Measurements from ENCODE around the gene SLC16A9. TPM values are rescaled to one million over a fixed set of nuclear protein-coding genes. Genes with fewer than 3 reads are reported as not detected.
"Not testable (repeated sequence)": the region's sequence is repeated elsewhere in the genome, so short reads cannot be mapped to it uniquely, and the experiment has no call there.

The SLC16A9 gene
- total RNA-seq, 1 experiment from 2014 or later: 0.03 TPM

GRCh38 chr10:59688921-59689351, 20.7 kb downstream of the SLC16A9 start:
- in situ Hi-C loops (cut with HindIII; ENCODE audit: low pct_unique_long_range_greater_than_20kb, low sequenced_read_pairs): no loop called here
- DNase-seq (ENCODE audit: low read depth, low spot score): no peak

- in situ Hi-C loops (cut with HindIII; ENCODE audit: low pct_unique_long_range_greater_than_20kb, low sequenced_read_pairs): no loop called here
- no peak for DNase-seq (ENCODE audit: low read depth, low spot score)
These were observed 22.0 kb downstream of the SLC16A9 start for GRCh38 chr10:59687657-59688056.

GRCh38 chr10:59684006-59684405, 25.6 kb downstream of the SLC16A9 start:
- DNase-seq (ENCODE audit: low read depth, low spot score): no peak
- in situ Hi-C loops (cut with HindIII; ENCODE audit: low pct_unique_long_range_greater_than_20kb, low sequenced_read_pairs): no loop called here

GRCh38 chr10:59682986-59683937, 26.4 kb downstream of the SLC16A9 start:
- in situ Hi-C loops (cut with HindIII; ENCODE audit: low pct_unique_long_range_greater_than_20kb, low sequenced_read_pairs): no loop called here
- DNase-seq (ENCODE audit: low read depth, low spot score): no peak

GRCh38 chr10:59680199-59680598, 29.5 kb downstream of the SLC16A9 start:
- in situ Hi-C loops (cut with HindIII; ENCODE audit: low pct_unique_long_range_greater_than_20kb, low sequenced_read_pairs): no loop called here
- peak; percentile 51 for DNase-seq (ENCODE audit: low read depth, low spot score)

GRCh38 chr10:59678884-59679301, 30.8 kb downstream of the SLC16A9 start:
- in situ Hi-C loops (cut with HindIII; ENCODE audit: low pct_unique_long_range_greater_than_20kb, low sequenced_read_pairs): no loop called here
- no peak for DNase-seq (ENCODE audit: low read depth, low spot score)

GRCh38 chr10:59677253-59677831, 32.3 kb downstream of the SLC16A9 start:
- in situ Hi-C loops (cut with HindIII; ENCODE audit: low pct_unique_long_range_greater_than_20kb, low sequenced_read_pairs): no loop called here
- DNase-seq (ENCODE audit: low read depth, low spot score): no peak

- in situ Hi-C loops (cut with HindIII; ENCODE audit: low pct_unique_long_range_greater_than_20kb, low sequenced_read_pairs): no loop called here
These were observed 33.8 kb downstream of the SLC16A9 start for GRCh38 chr10:59675812-59676211.

GRCh38 chr10:59674215-59674836, 35.3 kb downstream of the SLC16A9 start:
- in situ Hi-C loops (cut with HindIII; ENCODE audit: low pct_unique_long_range_greater_than_20kb, low sequenced_read_pairs): no loop called here

More at GRCh38 chr10:59675812-59676211, 33.8 kb downstream of the SLC16A9 start:
- peak; percentile 67 for DNase-seq (ENCODE audit: low read depth, low spot score)

GRCh38 chr10:59672150-59672875, 37.3 kb downstream of the SLC16A9 start:
- DNase-seq (ENCODE audit: low read depth, low spot score): no peak
- in situ Hi-C loops (cut with HindIII; ENCODE audit: low pct_unique_long_range_greater_than_20kb, low sequenced_read_pairs): no loop called here

More at GRCh38 chr10:59674215-59674836, 35.3 kb downstream of the SLC16A9 start:
- DNase-seq (ENCODE audit: low read depth, low spot score): no peak

- DNase-seq (ENCODE audit: low read depth, low spot score): no peak
- in situ Hi-C loops (cut with HindIII; ENCODE audit: low pct_unique_long_range_greater_than_20kb, low sequenced_read_pairs): no loop called here
These were observed 39.4 kb downstream of the SLC16A9 start for GRCh38 chr10:59670269-59670668.

GRCh38 chr10:59668096-59668495, 41.6 kb downstream of the SLC16A9 start:
- in situ Hi-C loops (cut with HindIII; ENCODE audit: low pct_unique_long_range_greater_than_20kb, low sequenced_read_pairs): no loop called here
- DNase-seq (ENCODE audit: low read depth, low spot score): no peak

GRCh38 chr10:59666310-59666709, 43.3 kb downstream of the SLC16A9 start:
- in situ Hi-C loops (cut with HindIII; ENCODE audit: low pct_unique_long_range_greater_than_20kb, low sequenced_read_pairs): no loop called here
- DNase-seq (ENCODE audit: low read depth, low spot score): no peak

- DNase-seq (ENCODE audit: low read depth, low spot score); in situ Hi-C loops (cut with HindIII; ENCODE audit: low pct_unique_long_range_greater_than_20kb, low sequenced_read_pairs): not testable (repeated sequence)
These were observed 46.4 kb downstream of the SLC16A9 start for GRCh38 chr10:59663213-59663612.

GRCh38 chr10:59657724-59658123, 51.9 kb downstream of the SLC16A9 start:
- no peak for DNase-seq (ENCODE audit: low read depth, low spot score)
- in situ Hi-C loops (cut with HindIII; ENCODE audit: low pct_unique_long_range_greater_than_20kb, low sequenced_read_pairs): no loop called here

- in situ Hi-C loops (cut with HindIII; ENCODE audit: low pct_unique_long_range_greater_than_20kb, low sequenced_read_pairs): no loop called here
- DNase-seq (ENCODE audit: low read depth, low spot score): no peak
These were observed 54.3 kb downstream of the SLC16A9 start for GRCh38 chr10:59655309-59655708.

- DNase-seq (ENCODE audit: low read depth, low spot score): no peak
- in situ Hi-C loops (cut with HindIII; ENCODE audit: low pct_unique_long_range_greater_than_20kb, low sequenced_read_pairs): no loop called here
These were observed 55.6 kb downstream of the SLC16A9 start for GRCh38 chr10:59654007-59654406.

GRCh38 chr10:59651902-59652301, 57.7 kb downstream of the SLC16A9 start:
- in situ Hi-C loops (cut with HindIII; ENCODE audit: low pct_unique_long_range_greater_than_20kb, low sequenced_read_pairs): no loop called here
- no peak for DNase-seq (ENCODE audit: low read depth, low spot score)

All from SK-MEL-5 (cell line).